GM18907 (cell line): Measurements from ENCODE around the gene TNIP2.

Experiments used
- ATAC-seq: cut with Tn5 transposase; IDR thresholded peaks from one replicate; pipeline ENCODE4 v1.9.1; 2021; ENCODE audit warnings: mild to moderate bottlenecking, moderate library complexity; ENCODE audit not compliant: unreplicated experiment

The TNIP2 gene

GRCh38 chr4:2755821-2756690, at the start of gene TNIP2:
TSS of gene TNIP2 (minus strand) at chr4:2756336. CDS start at chr4:2756289, 47 bp downstream.
- peak; percentile 62 for ATAC-seq

GRCh38 chr4:2804973-2805501, 48.9 kb upstream of the TNIP2 start:
- no peak for ATAC-seq

- ATAC-seq = no peak
Measured at GRCh38 chr4:2804449-2804972, 48.4 kb upstream of the TNIP2 start.

GRCh38 chr4:2803624-2804448, 47.7 kb upstream of the TNIP2 start:
- no peak for ATAC-seq

GRCh38 chr4:2802618-2803531, 46.7 kb upstream of the TNIP2 start:
- no peak for ATAC-seq

GRCh38 chr4:2800691-2801596, 44.8 kb upstream of the TNIP2 start:
- peak; percentile 38 for ATAC-seq

- no peak for ATAC-seq
Measured at GRCh38 chr4:2799971-2800690, 44.0 kb upstream of the TNIP2 start.

GRCh38 chr4:2799224-2799911, 43.2 kb upstream of the TNIP2 start:
- ATAC-seq = no peak

- ATAC-seq = peak; percentile 43
Measured at GRCh38 chr4:2798399-2799223, 42.5 kb upstream of the TNIP2 start.

- no peak for ATAC-seq
Measured at GRCh38 chr4:2797545-2798305, 41.6 kb upstream of the TNIP2 start.

GRCh38 chr4:2796849-2797544, 40.9 kb upstream of the TNIP2 start:
- no peak for ATAC-seq

GRCh38 chr4:2795893-2796848, 40.0 kb upstream of the TNIP2 start:
- ATAC-seq = no peak

GRCh38 chr4:2795300-2795892, 39.3 kb upstream of the TNIP2 start:
- ATAC-seq = no peak
